Pancreas (tissue), 10 donors: ENCODE data around the gene RTN4. TPM values are rescaled to one million over a fixed set of nuclear protein-coding genes. Genes with fewer than 3 reads are reported as not detected.

Experiments
- ATAC-seq, 4 donors: fragments of 200-7000 bp; cut with Tn5 transposase; one replicate each; pipeline versions ENCODE4 v1.8.0 to v1.9.1; 2020; ENCODE audit warnings: mild to moderate bottlenecking in 4 of 4, moderate library complexity in 4 of 4
- DNase-seq, 6 donors: peaks; one replicate each; pipeline ENCODE4 v3.0.0-alpha.2; 2020
- FAIRE-seq: peaks from 2 replicates; lab custom pipeline; 2012; peaks lifted over from hg19 to GRCh38; lab: Jason Lieb, UNC
- H3K27ac ChIP-seq, 4 donors: fragments of 200-600 bp; sonication (generic); 1 replicate in 3 of 4; 2 replicates in 1 of 4; pipeline versions ENCODE4 v1.5.0 to v1.8.0; 2020
- H3K27me3 ChIP-seq, 4 donors: fragments of 200-600 bp; one replicate each; pipeline ENCODE4 v1.8.0; 2021
- H3K36me3 ChIP-seq, 3 donors: fragments of 200-600 bp; sonication (generic) in 1 of 3; one replicate each; pipeline versions ENCODE4 v1.5.0 to v1.8.0; 2020 to 2021
- H3K4me1 ChIP-seq, 3 donors: fragments of 200-600 bp; one replicate each; pipeline ENCODE4 v1.8.0; 2021
- H3K4me3 ChIP-seq, 4 donors: fragments of 200-600 bp; sonication (generic) in 2 of 4; one replicate each; pipeline versions ENCODE4 v1.5.0 to v1.8.0; 2020 to 2021
- H3K9me3 ChIP-seq, 4 donors: fragments of 200-600 bp; one replicate each; pipeline ENCODE4 v1.8.0; 2021
- CTCF ChIP-seq, 4 donors: fragments of 200-600 bp; sonication (generic) in 3 of 4; IDR thresholded peaks; one replicate each; pipeline versions ENCODE4 v1.5.0 to v1.8.0; 2021; ENCODE audit warnings: antibody characterized with exemption in 4 of 4
- WGBS, 2 donors: extraction: QIAGEN DNeasy Blood & Tissue Kit; methylation state at CpG; one replicate each; pipeline ENCODE4 v1.1.7; 2013; 5-methylcytosine and 5-hydroxymethylcytosine counted together
- intact Hi-C, 3 donors: fragments of 100-400 bp; cut with DNase I; formaldehyde crosslinking; loops; one replicate each; pipeline versions ENCODE4 v1.11.1 to v1.14.2; 2022
- polyA plus RNA-seq, 2 donors: library from polyadenylated mRNA; stranded (reverse); fragments of 200-250 nt; gene quantifications; one replicate each; pipeline ENCODE4 v1.2.3, GENCODE V29; 2013
- total RNA-seq, 6 donors: library from RNA; stranded (reverse); fragmentation: NEBNext Ultra II Directional in 4 of 6; extraction: Animal tissue kit (Norgen Biotek cat#: 25700) in 4 of 6; gene quantifications; one replicate each; pipeline versions ENCODE4 v1.2.1 to v1.2.4, GENCODE V29; 2021 to 2023
- donor health status: healthy with polysubstance abuse.
- donor health status: DM: no; HTN: no; CAD: no; lungs with moderate emphysema.
- donor health status: DM: no; HTN: no; CAD: no.
- donor health status: control.
- donor health status: control.
- donor health status: Bipolar disorder and iron deficiency.
- donor health status: DM: yes; HTN: yes; CAD: no.
- donor health status: DM: no; HTN: no; CAD: no.
- donor health status: DM: no; HTN: no; CAD: no.
- donor health status: DM: yes; HTN: yes; CAD: no.

Gene RTN4
- total and polyA plus RNA-seq, 8 donors = 38.3 to 105 (median 77.3) TPM

- ATAC-seq = no peak
- H3K27me3 ChIP-seq = no peaks in the 10 kb centered on the region
- H3K4me3 ChIP-seq = no peak overlapping the region
- WGBS, 2 donors = 88 to 89% methylated on average over 2 of the region's 2 CpGs
- no peak for FAIRE-seq
- no peaks in the 10 kb centered on the region for H3K4me1 ChIP-seq
- no peak for TF ChIP-seq CTCF (IDR thresholded peaks at IDR 0.05)
- no peaks in the 10 kb centered on the region for H3K36me3 ChIP-seq
- DNase-seq = no peak
- intact Hi-C loops = no loop called here
- no peak overlapping the region for H3K27ac ChIP-seq
- H3K9me3 ChIP-seq = no peaks in the 10 kb centered on the region
These were observed 40.5 kb upstream of the RTN4 start for GRCh38 chr2:55090702-55091101.

GRCh38 chr2:55089726-55090125 is 39.5 kb upstream of the RTN4 start:
- FAIRE-seq (no peak), ATAC-seq (no peak), DNase-seq (no peak)
- TF ChIP-seq CTCF (IDR thresholded peaks at IDR 0.05) = no peak
- no peak overlapping the region for H3K4me3 ChIP-seq
- intact Hi-C loops = no loop called here
- H3K27me3 ChIP-seq = no peaks in the 10 kb centered on the region
- WGBS, 2 donors = 81 to 96% methylated on average over 1 of the region's 1 CpG
- no peaks in the 10 kb centered on the region for H3K4me1 ChIP-seq
- no peak overlapping the region for H3K27ac ChIP-seq
- no peaks in the 10 kb centered on the region for H3K9me3 ChIP-seq
- H3K36me3 ChIP-seq = no peaks in the 10 kb centered on the region

- no peak overlapping the region for H3K27ac ChIP-seq
- FAIRE-seq = no peak
- no peaks in the 10 kb centered on the region for H3K9me3 ChIP-seq
- no peaks in the 10 kb centered on the region for H3K36me3 ChIP-seq
- 93 to 100% methylated on average over 1 of the region's 1 CpG for WGBS, 2 donors
- DNase-seq = no peak
- ATAC-seq = no peak
- H3K27me3 ChIP-seq = no peaks in the 10 kb centered on the region
- no peak overlapping the region for H3K4me3 ChIP-seq
- no peaks in the 10 kb centered on the region for H3K4me1 ChIP-seq
- no peak for TF ChIP-seq CTCF (IDR thresholded peaks at IDR 0.05)
- intact Hi-C loops = no loop called here
These were observed 38.1 kb upstream of the RTN4 start for GRCh38 chr2:55088400-55088799.

- intact Hi-C loops = no loop called here
- no peak for TF ChIP-seq CTCF (IDR thresholded peaks at IDR 0.05)
These were observed 37.7 kb upstream of the RTN4 start for GRCh38 chr2:55087936-55088335.

GRCh38 chr2:55087501-55087900 is 37.2 kb upstream of the RTN4 start:
- no peak for DNase-seq
- no peaks in the 10 kb centered on the region for H3K9me3 ChIP-seq
- TF ChIP-seq CTCF (IDR thresholded peaks at IDR 0.05) = no peak
- no peak overlapping the region for H3K4me3 ChIP-seq
- intact Hi-C loops = no loop called here
- FAIRE-seq = no peak
- H3K4me1 ChIP-seq = no peaks in the 10 kb centered on the region
- H3K36me3 ChIP-seq = no peaks in the 10 kb centered on the region
- H3K27ac ChIP-seq = no peak overlapping the region
- no peaks in the 10 kb centered on the region for H3K27me3 ChIP-seq
- no peak for ATAC-seq

More at GRCh38 chr2:55087936-55088335, 37.7 kb upstream of the RTN4 start:
- no peaks in the 10 kb centered on the region for H3K27me3 ChIP-seq
- H3K36me3 ChIP-seq = no peaks in the 10 kb centered on the region
- H3K27ac ChIP-seq = no peak overlapping the region
- no peaks in the 10 kb centered on the region for H3K9me3 ChIP-seq
- H3K4me3 ChIP-seq = no peak overlapping the region
- ATAC-seq (no peak), FAIRE-seq (no peak), DNase-seq (no peak)
- H3K4me1 ChIP-seq = no peaks in the 10 kb centered on the region
- WGBS, 2 donors = 71 to 79% methylated on average over 3 of the region's 3 CpGs
